GM18873 (cell line): ENCODE results near the gene TMBIM6.
"Not testable (repeated sequence)": the region's sequence is repeated elsewhere in the genome, so short reads cannot be mapped to it uniquely, and the experiment has no call there.

Experiments used
- ATAC-seq: cut with Tn5 transposase; IDR thresholded peaks from one replicate; pipeline ENCODE4 v1.9.1; 2021; ENCODE audit warnings: mild to moderate bottlenecking, moderate library complexity, moderate number of reproducible peaks; ENCODE audit not compliant: unreplicated experiment, low FRiP score

TMBIM6 gene, protein sequence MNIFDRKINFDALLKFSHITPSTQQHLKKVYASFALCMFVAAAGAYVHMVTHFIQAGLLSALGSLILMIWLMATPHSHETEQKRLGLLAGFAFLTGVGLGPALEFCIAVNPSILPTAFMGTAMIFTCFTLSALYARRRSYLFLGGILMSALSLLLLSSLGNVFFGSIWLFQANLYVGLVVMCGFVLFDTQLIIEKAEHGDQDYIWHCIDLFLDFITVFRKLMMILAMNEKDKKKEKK

GRCh38 chr12:49740930-49741881 lies at the start of gene TMBIM6:
Gene TMBIM6 (plus strand): TSS chr12:49741557. CDS start chr12:49752494, 10,937 bp downstream.
- ATAC-seq, result peak; percentile 91

GRCh38 chr12:49692851-49693250 lies 48.5 kb upstream of the TMBIM6 start:
- no peak for ATAC-seq

DNA sequence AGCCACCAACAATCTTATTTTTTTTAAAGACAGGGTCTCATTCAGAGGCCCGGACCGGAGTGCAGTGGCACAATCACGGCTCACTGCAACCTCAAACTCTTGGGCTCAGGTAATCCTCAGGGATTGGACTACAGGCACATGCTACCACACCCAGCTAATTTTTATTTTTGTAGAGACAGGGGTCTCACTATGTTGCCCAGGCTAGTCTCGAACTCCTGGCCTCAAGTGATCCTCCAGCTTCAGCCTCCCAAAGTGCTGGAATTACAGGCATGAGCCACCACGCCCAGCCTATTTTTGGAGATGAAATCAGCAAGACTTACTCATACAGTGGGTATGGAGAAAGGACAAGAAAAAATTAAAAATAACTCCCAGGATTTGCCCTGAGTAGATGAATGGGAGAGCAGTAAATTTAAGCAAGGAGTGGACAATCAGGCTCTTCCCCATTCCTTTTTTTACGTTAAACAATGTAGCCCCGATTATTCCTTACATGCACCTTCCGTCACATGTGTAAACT lies 47.4 kb upstream of the TMBIM6 start:
- no peak for ATAC-seq

DNA sequence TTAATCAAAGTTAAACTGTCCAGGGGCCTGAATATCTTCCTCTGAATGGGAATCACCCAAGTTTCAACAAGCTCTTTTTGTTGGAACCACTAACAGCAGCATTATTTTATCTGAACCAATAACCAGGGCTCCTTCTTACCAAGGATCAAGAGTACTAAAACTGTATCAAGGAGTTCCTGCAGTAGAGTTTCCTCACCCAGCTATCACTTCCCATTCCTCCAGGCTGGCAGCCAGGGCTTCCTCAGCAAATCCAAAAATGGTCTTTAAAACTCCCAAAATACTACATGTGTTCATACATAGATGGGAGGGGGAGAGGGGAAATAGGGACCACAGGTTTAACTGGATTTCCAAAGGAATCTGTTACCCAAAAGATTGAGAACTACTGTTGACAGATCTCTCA lies 44.6 kb upstream of the TMBIM6 start:
- no peak for ATAC-seq

- no peak for ATAC-seq
Measured at GRCh38 chr12:49697808-49698207, 43.5 kb upstream of the TMBIM6 start.

- peak; percentile 67 for ATAC-seq
Measured at GRCh38 chr12:49698619-49699545, 42.5 kb upstream of the TMBIM6 start.

DNA sequence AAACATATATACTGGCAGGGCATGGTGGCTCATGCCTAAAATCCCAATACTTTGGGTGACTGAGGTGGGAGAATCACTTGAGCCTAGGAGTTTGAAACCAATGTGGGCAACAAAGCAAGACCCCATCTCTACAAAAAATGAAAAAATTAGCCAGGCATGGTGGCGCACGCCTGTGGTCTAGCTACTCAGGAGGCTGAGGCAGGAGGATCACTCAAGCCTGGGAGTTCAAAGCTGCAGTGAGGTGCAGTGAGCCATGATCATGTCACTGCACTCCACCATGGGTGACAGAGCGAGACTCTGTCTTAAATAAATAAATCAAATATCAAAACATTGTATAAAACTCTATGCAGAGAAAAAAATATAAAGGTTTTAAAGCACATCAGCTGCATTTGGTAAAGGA lies 39.3 kb upstream of the TMBIM6 start:
- ATAC-seq, result no peak

GRCh38 chr12:49702676-49703215 lies 38.6 kb upstream of the TMBIM6 start:
- no peak for ATAC-seq

GRCh38 chr12:49703647-49704137 lies 37.7 kb upstream of the TMBIM6 start:
- no peak for ATAC-seq

- no peak for ATAC-seq
Measured at GRCh38 chr12:49705479-49706134, 35.8 kb upstream of the TMBIM6 start.

DNA sequence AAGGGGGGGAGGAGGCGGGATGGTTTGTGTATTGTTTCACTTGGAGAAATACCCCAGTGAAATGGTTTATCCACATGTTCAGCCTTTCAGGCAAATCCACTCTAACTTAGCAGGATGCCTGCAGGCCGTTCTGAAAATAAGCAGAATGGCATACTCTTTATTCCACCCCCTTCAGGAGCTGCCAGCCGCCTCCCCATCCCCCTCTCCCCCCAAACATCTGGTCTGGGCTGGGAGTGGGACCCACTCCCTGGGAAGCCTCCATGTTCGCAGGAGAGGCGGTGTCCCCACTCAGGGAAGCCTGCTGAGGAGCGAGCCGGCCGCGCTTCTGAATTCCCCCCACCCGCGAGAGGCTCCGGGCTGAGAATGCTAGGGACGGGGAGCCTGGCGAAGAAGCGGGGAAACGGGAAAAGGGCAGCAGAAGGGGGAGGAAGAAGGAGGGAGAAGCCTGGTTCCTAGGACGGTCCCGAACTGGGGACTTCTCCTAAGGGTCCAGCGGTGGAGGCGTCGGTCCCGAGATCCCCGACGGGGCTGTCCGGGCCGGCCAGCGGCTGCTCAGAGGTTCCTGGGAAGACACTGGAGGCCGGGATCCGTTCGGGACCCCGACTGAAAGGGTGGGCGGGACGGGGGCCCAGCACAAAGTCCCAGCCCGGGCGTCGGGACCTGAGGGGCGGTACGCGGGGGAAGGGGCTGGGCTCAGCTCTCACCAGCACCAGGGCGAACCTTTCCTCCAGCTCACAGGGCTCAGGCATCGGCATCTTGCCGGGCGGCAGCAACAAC lies 34.8 kb upstream of the TMBIM6 start:
- peak; percentile 3 for ATAC-seq

- ATAC-seq, result peak; percentile 55
Measured at GRCh38 chr12:49707128-49707811, 34.1 kb upstream of the TMBIM6 start, which contains the start of gene FMNL3. Gene FMNL3 (minus strand): TSS chr12:49707405. CDS start chr12:49707180, 225 bp downstream.

GRCh38 chr12:49707812-49708147 lies 33.6 kb upstream of the TMBIM6 start:
- ATAC-seq, result no peak

DNA sequence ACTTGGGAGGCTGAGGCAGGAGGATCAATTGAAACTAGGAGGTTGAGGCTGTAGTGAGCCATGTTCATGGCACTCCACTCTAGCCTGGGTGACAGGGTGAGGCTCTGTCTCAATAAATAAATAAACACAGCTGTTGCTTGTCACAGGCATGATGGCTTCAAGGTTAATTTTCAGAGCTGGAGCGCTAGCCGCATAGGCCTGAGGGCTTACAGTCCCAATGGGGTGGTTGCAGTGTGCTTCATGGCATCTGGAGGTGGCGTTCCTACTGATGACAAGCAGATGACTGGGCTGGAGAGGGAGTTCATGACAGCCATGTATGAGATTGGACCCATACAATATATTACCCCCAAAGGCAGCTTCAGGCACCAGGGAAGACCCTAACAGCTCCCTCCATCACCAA lies 32.5 kb upstream of the TMBIM6 start:
- no peak for ATAC-seq

GRCh38 chr12:49713952-49714351 lies 27.4 kb upstream of the TMBIM6 start:
- ATAC-seq, result not testable (repeated sequence)

GRCh38 chr12:49716553-49716952 lies 24.8 kb upstream of the TMBIM6 start:
- no peak for ATAC-seq

- ATAC-seq, result not testable (repeated sequence)
Measured at GRCh38 chr12:49717800-49718199, 23.6 kb upstream of the TMBIM6 start.

DNA sequence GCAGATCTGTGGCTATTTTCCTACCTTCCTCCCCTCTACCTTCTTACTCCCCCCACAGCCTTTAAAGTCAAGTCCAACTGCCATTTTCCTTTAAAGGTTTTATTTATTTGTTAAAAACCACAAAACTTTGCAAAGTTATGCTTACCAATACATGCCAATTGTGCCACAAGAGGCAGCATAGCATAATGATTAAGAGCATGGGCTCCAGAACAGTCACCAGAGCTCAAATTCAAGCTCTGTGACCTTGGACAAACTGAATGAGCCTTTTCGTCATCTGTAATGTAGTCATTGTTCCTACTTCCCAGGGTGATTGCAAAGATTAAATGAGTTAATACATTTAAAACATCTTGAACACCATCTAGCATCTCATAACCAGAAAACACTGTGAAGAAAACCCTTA lies 21.1 kb upstream of the TMBIM6 start:
- no peak for ATAC-seq
